Coronary artery (tissue), 2 donors: ENCODE data around the gene SETDB1.

ENCODE experiments used
- DNase-seq: peaks from one replicate; pipeline ENCODE4 v3.0.0-alpha.2; 2017; ENCODE audit warnings: low spot score
- H3K27ac ChIP-seq, 2 donors: fragments of 200-600 bp; sonication (generic); one replicate each; pipeline ENCODE4 v1.5.1; 2016 to 2019
- H3K4me3 ChIP-seq: fragments of 200-600 bp; sonication (generic); 2 replicates; pipeline ENCODE4 v1.5.1; 2016; ENCODE audit warnings: mild to moderate bottlenecking, moderate library complexity
- TF ChIP-seq, protein P1 (sequence below): fragments of 200-600 bp; sonication (generic); IDR thresholded peaks from one replicate; pipeline ENCODE4 v1.5.1; 2019; ENCODE audit warnings: antibody characterized with exemption

Gene SETDB1

GRCh38 chr1:150944856-150945255, 18.7 kb downstream of the SETDB1 start:
- no peak for DNase-seq
- TF ChIP-seq, protein P1, sequence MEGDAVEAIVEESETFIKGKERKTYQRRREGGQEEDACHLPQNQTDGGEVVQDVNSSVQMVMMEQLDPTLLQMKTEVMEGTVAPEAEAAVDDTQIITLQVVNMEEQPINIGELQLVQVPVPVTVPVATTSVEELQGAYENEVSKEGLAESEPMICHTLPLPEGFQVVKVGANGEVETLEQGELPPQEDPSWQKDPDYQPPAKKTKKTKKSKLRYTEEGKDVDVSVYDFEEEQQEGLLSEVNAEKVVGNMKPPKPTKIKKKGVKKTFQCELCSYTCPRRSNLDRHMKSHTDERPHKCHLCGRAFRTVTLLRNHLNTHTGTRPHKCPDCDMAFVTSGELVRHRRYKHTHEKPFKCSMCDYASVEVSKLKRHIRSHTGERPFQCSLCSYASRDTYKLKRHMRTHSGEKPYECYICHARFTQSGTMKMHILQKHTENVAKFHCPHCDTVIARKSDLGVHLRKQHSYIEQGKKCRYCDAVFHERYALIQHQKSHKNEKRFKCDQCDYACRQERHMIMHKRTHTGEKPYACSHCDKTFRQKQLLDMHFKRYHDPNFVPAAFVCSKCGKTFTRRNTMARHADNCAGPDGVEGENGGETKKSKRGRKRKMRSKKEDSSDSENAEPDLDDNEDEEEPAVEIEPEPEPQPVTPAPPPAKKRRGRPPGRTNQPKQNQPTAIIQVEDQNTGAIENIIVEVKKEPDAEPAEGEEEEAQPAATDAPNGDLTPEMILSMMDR = no peak
- no peak overlapping the region for H3K4me3 ChIP-seq
- H3K27ac ChIP-seq = no peak overlapping the region

GRCh38 chr1:150954708-150955107, 28.5 kb downstream of the SETDB1 start:
- Histone ChIP-seq H3K27ac (no peak overlapping the region), H3K4me3 (no peak overlapping the region)
- no peak for DNase-seq
- TF ChIP-seq, protein P1 = no peak

DNA sequence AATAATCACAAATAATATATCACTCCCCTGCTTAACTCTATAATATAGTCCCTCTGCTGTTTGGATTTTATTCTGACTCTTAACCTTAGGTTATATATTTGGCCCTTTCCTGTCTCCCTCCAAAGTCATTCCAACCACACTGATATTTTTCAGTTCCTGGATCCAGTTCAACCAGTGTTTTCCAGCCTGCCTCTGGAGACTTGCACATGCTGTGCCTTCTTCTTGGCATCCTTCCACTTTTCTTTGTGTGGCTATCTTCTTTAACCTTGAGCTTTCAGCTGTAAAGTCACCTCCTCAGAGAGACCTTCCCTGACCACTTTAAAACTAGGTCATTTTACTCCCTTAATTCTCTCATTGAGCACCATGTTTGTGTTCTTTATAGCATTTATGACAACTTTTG, 29.1 kb downstream of the SETDB1 start:
- H3K27ac ChIP-seq = no peak overlapping the region
- H3K4me3 ChIP-seq = no peak overlapping the region
- TF ChIP-seq, protein P1 = no peak

GRCh38 chr1:150957666-150958065, 31.5 kb downstream of the SETDB1 start:
- TF ChIP-seq, protein P1 = no peak
- no peak for DNase-seq
- H3K27ac ChIP-seq = no peak overlapping the region
- no peak overlapping the region for H3K4me3 ChIP-seq

More for the DNA sequence above, 29.1 kb downstream of the SETDB1 start:
- no peak for DNase-seq

DNA sequence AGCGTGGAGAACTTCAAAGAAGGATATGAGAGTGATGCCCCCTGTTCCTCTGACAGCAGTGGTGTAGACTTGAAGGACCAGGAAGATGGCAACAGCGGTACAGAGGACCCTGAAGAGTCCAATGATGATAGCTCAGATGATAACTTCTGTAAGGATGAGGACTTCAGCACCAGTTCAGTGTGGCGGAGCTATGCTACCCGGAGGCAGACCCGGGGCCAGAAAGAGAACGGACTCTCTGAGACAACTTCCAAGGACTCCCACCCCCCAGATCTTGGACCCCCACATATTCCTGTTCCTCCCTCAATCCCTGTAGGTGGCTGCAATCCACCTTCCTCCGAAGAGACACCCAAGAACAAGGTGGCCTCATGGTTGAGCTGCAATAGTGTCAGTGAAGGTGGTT, 34.5 kb downstream of the SETDB1 start:
- Histone ChIP-seq H3K27ac (no peak overlapping the region), H3K4me3 (no peak overlapping the region)
- no peak for DNase-seq
- TF ChIP-seq, protein P1 = no peak

- DNase-seq = no peak
- Histone ChIP-seq H3K27ac (no peak overlapping the region), H3K4me3 (no peak overlapping the region)
- TF ChIP-seq, protein P1 = no peak
Observed at GRCh38 chr1:150961756-150962155, 35.6 kb downstream of the SETDB1 start.

DNA sequence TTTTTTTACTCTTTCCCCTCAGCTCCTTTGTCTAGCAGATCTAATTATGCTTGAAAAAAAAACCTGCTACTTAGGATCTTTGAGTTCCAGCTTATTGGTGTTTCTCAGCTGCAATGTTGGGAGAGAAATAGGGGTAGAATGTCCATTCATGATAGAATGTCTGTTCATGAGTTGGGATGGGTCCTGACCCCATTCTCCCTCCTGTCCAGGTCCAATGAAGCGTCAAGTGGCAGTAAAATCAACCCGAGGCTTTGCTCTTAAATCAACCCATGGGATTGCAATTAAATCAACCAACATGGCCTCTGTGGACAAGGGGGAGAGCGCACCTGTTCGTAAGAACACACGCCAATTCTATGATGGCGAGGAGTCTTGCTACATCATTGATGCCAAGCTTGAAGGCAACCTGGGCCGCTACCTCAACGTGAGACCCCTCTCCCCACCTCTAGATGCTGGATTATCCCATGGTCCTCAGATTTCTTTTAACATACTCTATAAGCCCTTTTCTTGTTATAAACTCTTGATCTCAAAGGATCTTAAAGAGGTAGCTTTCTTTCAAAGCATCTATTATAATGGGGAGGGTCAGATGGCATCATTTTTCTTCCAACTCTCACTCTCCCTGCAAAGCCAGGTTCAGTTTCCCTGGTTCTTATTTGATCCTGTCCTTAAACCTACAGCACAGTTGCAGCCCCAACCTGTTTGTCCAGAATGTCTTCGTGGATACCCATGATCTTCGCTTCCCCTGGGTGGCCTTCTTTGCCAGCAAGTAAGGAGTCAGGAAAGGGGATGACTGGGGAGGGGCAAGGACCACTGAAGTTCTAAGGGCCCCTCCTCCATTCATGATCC, 37.4 kb downstream of the SETDB1 start:
- H3K4me3 ChIP-seq = no peak overlapping the region
- TF ChIP-seq, protein P1 = no peak
- no peak overlapping the region for H3K27ac ChIP-seq
- no peak for DNase-seq
